ENCODE results near the gene MBNL1. TPM values are rescaled to one million over a fixed set of nuclear protein-coding genes. Genes with fewer than 3 reads are reported as not detected.
A peak's percentile ranks its signal among the peaks of the same experiment; 100 is the strongest.

MBNL1 gene
- total RNA-seq, 4 donors from 2014 or later: 261 to 429 (median 389) TPM

- Histone ChIP-seq H3K27ac (peak overlapping the region; percentile 1 to 71 (median 50)), H3K27me3 (no peaks in the 10 kb centered on the region), H3K9me3 (no peaks in the 10 kb centered on the region), H3K4me1 (peaks cover 0 to 53% (median 3%) of the 10 kb centered on the region in 4 donors), H3K36me3 (no peaks in the 10 kb centered on the region), H3K4me3 (no peak overlapping the region)
- TF ChIP-seq, protein P1, sequence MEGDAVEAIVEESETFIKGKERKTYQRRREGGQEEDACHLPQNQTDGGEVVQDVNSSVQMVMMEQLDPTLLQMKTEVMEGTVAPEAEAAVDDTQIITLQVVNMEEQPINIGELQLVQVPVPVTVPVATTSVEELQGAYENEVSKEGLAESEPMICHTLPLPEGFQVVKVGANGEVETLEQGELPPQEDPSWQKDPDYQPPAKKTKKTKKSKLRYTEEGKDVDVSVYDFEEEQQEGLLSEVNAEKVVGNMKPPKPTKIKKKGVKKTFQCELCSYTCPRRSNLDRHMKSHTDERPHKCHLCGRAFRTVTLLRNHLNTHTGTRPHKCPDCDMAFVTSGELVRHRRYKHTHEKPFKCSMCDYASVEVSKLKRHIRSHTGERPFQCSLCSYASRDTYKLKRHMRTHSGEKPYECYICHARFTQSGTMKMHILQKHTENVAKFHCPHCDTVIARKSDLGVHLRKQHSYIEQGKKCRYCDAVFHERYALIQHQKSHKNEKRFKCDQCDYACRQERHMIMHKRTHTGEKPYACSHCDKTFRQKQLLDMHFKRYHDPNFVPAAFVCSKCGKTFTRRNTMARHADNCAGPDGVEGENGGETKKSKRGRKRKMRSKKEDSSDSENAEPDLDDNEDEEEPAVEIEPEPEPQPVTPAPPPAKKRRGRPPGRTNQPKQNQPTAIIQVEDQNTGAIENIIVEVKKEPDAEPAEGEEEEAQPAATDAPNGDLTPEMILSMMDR (IDR thresholded peaks at IDR 0.05): no peak
- TF ChIP-seq POLR2A (IDR thresholded peaks at IDR 0.05): no peak
- peak in 2 of 3 donors; percentile 53 to 73 for DNase-seq
Measured at GRCh38 chr3:152403632-152404066, 134.9 kb downstream of the MBNL1 start.

DNA sequence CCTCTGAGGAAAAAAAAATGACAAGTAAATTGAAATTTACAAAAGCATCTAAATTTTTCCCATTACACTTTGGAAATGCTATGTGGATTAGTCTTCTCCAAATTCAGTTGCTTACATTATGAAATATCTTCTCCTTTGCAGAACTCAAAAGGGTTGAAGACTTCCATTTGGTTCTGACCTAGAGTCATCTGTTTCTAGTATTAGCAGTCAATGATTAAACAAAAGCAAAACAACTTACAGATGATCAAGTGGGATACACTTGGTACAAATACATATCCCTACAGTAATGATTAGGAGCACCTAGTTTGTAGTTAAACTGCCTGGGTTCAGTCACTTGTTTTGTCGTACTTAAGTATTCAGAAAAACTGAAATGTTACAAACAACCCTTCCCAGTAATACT is 136.2 kb downstream of the MBNL1 start:
- DNase-seq: no peak
- no peak overlapping the region for H3K4me3 ChIP-seq
- peaks cover 0 to 41% (median 3%) of the 10 kb centered on the region in 4 donors for H3K4me1 ChIP-seq
- peak overlapping the region in 3 of 4 donors; percentile 36 to 73 (median 40) for H3K27ac ChIP-seq
- TF ChIP-seq, protein P1 (IDR thresholded peaks at IDR 0.05): no peak
- no peak for TF ChIP-seq POLR2A (IDR thresholded peaks at IDR 0.05)
- H3K9me3 ChIP-seq: no peaks in the 10 kb centered on the region
- no peaks in the 10 kb centered on the region for H3K27me3 ChIP-seq
- H3K36me3 ChIP-seq: no peaks in the 10 kb centered on the region

- Histone ChIP-seq H3K27ac (peak overlapping the region; percentile 39 to 73 (median 52)), H3K27me3 (no peaks in the 10 kb centered on the region), H3K36me3 (no peaks in the 10 kb centered on the region), H3K9me3 (no peaks in the 10 kb centered on the region), H3K4me3 (peak overlapping the region in 1 of 4 donors; percentile 13), H3K4me1 (peaks cover 0 to 38% (median 3%) of the 10 kb centered on the region in 4 donors)
- no peak for DNase-seq
- TF ChIP-seq, protein P1 (IDR thresholded peaks at IDR 0.05): no peak
- TF ChIP-seq POLR2A (IDR thresholded peaks at IDR 0.05): no peak
Measured at GRCh38 chr3:152405915-152406802, 137.4 kb downstream of the MBNL1 start.

DNA sequence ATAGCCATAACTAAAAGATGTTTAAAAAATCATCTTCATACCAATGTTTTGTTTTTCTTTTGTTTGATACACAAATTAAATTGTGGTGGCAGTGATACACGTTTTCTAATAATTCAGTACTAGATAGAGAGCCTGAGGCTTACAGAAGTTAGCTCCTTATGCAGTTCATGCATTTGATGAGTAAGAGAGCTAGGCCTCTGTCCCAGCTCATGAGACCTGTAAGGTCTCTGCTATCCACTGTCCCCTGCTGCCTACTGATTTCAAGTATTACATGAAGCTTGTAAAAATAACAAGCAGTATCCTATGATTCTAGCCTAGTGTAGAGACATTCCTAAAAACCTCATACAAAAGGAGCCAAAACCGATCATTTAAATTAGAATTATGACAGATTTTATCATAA is 144.5 kb downstream of the MBNL1 start:
- Histone ChIP-seq H3K9me3 (no peaks in the 10 kb centered on the region), H3K36me3 (peaks cover 0 to 37% (median 0%) of the 10 kb centered on the region in 3 donors), H3K27me3 (no peaks in the 10 kb centered on the region), H3K4me3 (no peak overlapping the region), H3K27ac (no peak overlapping the region), H3K4me1 (no peaks in the 10 kb centered on the region)
- DNase-seq: no peak
- TF ChIP-seq, protein P1 (IDR thresholded peaks at IDR 0.05): no peak
- no peak for TF ChIP-seq POLR2A (IDR thresholded peaks at IDR 0.05)

DNA sequence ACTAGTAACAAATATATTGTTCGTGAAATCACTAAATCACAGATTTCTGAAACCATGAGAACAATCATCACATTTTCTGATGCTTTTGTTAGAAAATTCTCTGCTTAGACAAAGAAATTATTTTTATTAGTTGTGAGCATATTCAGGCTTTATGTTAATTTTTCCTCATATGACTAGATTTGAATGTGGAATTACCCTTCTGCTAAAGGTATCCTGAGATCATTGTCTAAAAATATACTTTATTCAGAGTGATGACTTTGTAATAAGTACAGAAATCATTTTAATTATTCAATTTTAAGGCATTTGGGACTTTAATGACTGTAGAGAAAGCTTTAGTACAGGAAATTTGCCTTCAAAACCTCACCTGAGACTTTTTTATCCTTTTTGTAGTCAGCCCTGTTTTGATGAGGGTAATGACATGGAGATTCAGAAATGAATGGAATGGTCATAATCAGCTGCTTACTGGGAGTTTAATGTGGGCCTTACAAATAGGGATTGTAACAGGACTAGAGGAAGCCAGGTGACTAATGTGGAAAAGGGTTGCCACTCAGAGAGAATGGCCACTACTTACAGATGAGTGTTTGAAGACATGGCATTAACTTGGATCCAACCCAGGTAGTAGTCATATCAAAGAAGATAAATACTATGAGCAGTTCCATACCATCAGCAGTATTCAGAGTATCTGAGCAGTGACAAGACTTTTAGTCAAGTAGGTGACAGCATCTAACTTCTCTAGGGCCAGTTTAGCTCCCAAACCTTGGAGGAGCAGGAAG is 148.3 kb downstream of the MBNL1 start:
- TF ChIP-seq POLR2A (IDR thresholded peaks at IDR 0.05): no peak
- TF ChIP-seq, protein P1 (IDR thresholded peaks at IDR 0.05): no peak
- Histone ChIP-seq H3K4me3 (no peak overlapping the region), H3K27ac (peak overlapping the region in 1 of 4 donors; percentile 17), H3K4me1 (no peaks in the 10 kb centered on the region), H3K9me3 (no peaks in the 10 kb centered on the region), H3K27me3 (no peaks in the 10 kb centered on the region), H3K36me3 (peaks cover 0 to 69% (median 0%) of the 10 kb centered on the region in 3 donors)
- DNase-seq: no peak
